Naive B cell (primary cell): ENCODE data around the gene GPR156. TPM values are rescaled to one million over a fixed set of nuclear protein-coding genes. Genes with fewer than 3 reads are reported as not detected.
"Not testable (repeated sequence)": the region's sequence is repeated elsewhere in the genome, so short reads cannot be mapped to it uniquely, and the experiment has no call there.

Experiments
- ATAC-seq, 2 donors: fragments of 150-1000 bp; cut with Tn5 transposase; 2 replicates each; pipeline ENCODE4 v1.10.0; 2021; ENCODE audit warnings: low read depth in 2 of 2, mild to moderate bottlenecking in 2 of 2, moderate library complexity in 2 of 2
- DNase-seq: peaks from one replicate; pipeline ENCODE4 v3.0.0; 2022
- H3K27ac Mint-ChIP-seq, 6 donors: one replicate each; pipeline ENCODE4 v1.8.0; 2020 to 2022; ENCODE audit warnings: mild to moderate bottlenecking in 6 of 6, mixed read lengths in 6 of 6, moderate library complexity in 5 of 6, inconsistent platforms in 2 of 6
- H3K27me3 Mint-ChIP-seq, 3 donors: one replicate each; pipeline ENCODE4 v1.8.0; 2021 to 2022; ENCODE audit warnings: mixed read lengths in 3 of 3, mild to moderate bottlenecking in 1 of 3
- H3K36me3 Mint-ChIP-seq, 2 donors: one replicate each; pipeline ENCODE4 v1.8.0; 2020 to 2022; ENCODE audit warnings: mixed read lengths in 2 of 2, inconsistent platforms in 1 of 2, mild to moderate bottlenecking in 1 of 2
- H3K4me1 Mint-ChIP-seq, 3 donors: one replicate each; pipeline ENCODE4 v1.8.0; 2020 to 2022; ENCODE audit warnings: mixed read lengths in 3 of 3, inconsistent platforms in 1 of 3, mild to moderate bottlenecking in 1 of 3, moderate library complexity in 1 of 3
- H3K4me3 Mint-ChIP-seq, 8 donors: one replicate each; pipeline ENCODE4 v1.8.0; 2020 to 2022; ENCODE audit warnings: mild to moderate bottlenecking in 8 of 8, mixed read lengths in 8 of 8, moderate library complexity in 8 of 8, inconsistent platforms in 2 of 8
- H3K9me3 Mint-ChIP-seq, 7 donors: one replicate each; pipeline ENCODE4 v1.8.0; 2020 to 2022; ENCODE audit warnings: mixed read lengths in 7 of 7, mild to moderate bottlenecking in 5 of 7, inconsistent platforms in 2 of 7, moderate library complexity in 1 of 7
- polyA plus RNA-seq, 6 donors: library from polyadenylated mRNA; unstranded; fragments of 300-500 nt; fragmentation: Illumina TruSeq; gene quantifications; one replicate each; pipeline ENCODE4 v1.2.3, GENCODE V29; 2021; ENCODE audit warnings: low read depth in 6 of 6

GPR156 gene
- not detected for polyA plus RNA-seq

DNA sequence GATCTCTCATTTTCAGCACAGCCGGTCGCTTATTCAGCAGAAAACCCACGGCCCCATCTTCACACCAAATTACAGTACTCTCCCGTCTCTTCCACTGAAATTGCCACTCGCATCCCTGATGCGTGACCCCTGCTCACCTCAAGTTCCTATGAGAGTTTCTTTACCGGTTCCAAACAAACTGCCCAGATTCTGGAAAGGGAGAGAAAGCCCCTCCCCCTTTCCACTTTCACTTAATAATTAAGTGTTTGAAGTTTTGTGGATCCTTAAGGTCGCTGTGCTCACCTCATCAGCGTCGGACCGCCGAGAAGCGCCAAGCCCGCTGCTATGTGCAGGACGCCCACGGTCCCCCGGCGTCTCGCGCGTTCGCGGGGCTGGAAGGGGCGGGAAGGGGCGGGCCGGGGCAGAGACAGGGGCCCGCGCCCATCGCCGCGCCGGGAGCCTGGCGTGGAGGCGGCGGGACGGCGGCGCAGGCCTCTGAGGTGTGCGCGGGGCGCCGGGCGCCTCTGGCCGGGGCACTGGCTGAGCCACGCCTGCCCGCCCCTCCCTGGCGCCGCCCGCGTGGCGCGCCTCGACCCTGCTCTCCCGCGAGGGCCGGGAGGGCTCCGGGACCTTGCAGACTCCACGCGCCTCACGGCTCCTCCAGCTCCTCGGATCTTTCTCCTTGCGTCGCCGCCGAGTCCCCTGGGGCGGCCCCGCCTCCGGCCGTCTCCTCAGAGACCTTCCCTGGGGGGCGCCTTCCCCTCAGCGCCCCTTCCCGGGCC, at the start of gene GPR156:
Gene GPR156, minus strand, starts transcription at position 476 of the 761 bp plus-strand sequence. CDS start 41,124 bp downstream, outside the sequence.
- peaks cover 0 to 5% (median 1%) of the 10 kb centered on the region in 7 donors for H3K9me3 Mint-ChIP-seq
- ATAC-seq: no peak
- peaks cover 69 to 81% (median 75%) of the 10 kb centered on the region in 3 donors for H3K27me3 Mint-ChIP-seq
- H3K4me3 Mint-ChIP-seq: peak within 1 kb of the TSS in 4 of 8 donors; percentile 4 to 66 (median 40)
- H3K27ac Mint-ChIP-seq: no peak within 1 kb of the TSS
- DNase-seq: no peak
- no peaks in the 10 kb centered on the region for H3K36me3 Mint-ChIP-seq
- peaks cover 0 to 10% (median 0%) of the 10 kb centered on the region in 3 donors for H3K4me1 Mint-ChIP-seq

GRCh38 chr3:120332646-120333045, 47.6 kb upstream of the GPR156 start:
- ATAC-seq (no peak), DNase-seq (no peak)
- H3K4me1 Mint-ChIP-seq: peaks cover 4 to 11% (median 4%) of the 10 kb centered on the region in 3 donors
- H3K9me3 Mint-ChIP-seq: no peaks in the 10 kb centered on the region
- H3K4me3 Mint-ChIP-seq: no peak overlapping the region
- peaks cover 6 to 18% of the 10 kb centered on the region in 2 donors for H3K36me3 Mint-ChIP-seq
- H3K27ac Mint-ChIP-seq: no peak overlapping the region
- H3K27me3 Mint-ChIP-seq: no peaks in the 10 kb centered on the region

- ATAC-seq (no peak), DNase-seq (no peak)
- Mint-ChIP-seq H3K36me3 (peaks cover 6 to 18% of the 10 kb centered on the region in 2 donors), H3K27me3 (no peaks in the 10 kb centered on the region), H3K4me1 (peaks cover 0 to 4% (median 3%) of the 10 kb centered on the region in 3 donors), H3K4me3 (no peak overlapping the region), H3K27ac (no peak overlapping the region), H3K9me3 (no peaks in the 10 kb centered on the region)
Observed at GRCh38 chr3:120331076-120331475, 46.1 kb upstream of the GPR156 start.

DNA sequence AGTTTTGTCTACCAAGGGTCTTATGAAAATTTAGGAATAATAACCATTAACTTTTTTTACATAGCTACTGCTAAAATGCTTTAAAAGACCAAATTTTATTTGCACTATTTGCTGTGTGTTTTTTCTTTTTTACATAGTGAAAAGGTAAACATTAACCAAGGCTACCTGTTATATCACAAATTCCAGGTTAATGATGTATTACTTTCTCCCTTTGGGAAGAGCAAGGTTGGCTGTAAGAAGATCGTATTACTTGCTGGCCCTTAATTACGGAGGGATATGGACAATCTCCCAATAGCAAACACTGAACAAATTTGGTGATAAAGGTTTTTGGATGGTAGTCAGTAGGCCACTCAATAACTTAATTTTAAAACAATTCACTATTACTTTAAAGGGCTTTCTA, 41.8 kb upstream of the GPR156 start:
- Mint-ChIP-seq H3K4me3 (no peak overlapping the region), H3K27ac (no peak overlapping the region), H3K4me1 (no peaks in the 10 kb centered on the region), H3K9me3 (no peaks in the 10 kb centered on the region), H3K27me3 (no peaks in the 10 kb centered on the region), H3K36me3 (peaks cover 16% of the 10 kb centered on the region in 2 donors)
- no peak for DNase-seq
- no peak for ATAC-seq

- H3K4me1 Mint-ChIP-seq: no peaks in the 10 kb centered on the region
- ATAC-seq (no peak), DNase-seq (no peak)
- H3K27ac Mint-ChIP-seq: no peak overlapping the region
- no peaks in the 10 kb centered on the region for H3K27me3 Mint-ChIP-seq
- no peak overlapping the region for H3K4me3 Mint-ChIP-seq
- H3K36me3 Mint-ChIP-seq: peaks cover 17 to 22% of the 10 kb centered on the region in 2 donors
- H3K9me3 Mint-ChIP-seq: peaks cover 0 to 5% (median 3%) of the 10 kb centered on the region in 7 donors
Observed at GRCh38 chr3:120324190-120324589, 39.2 kb upstream of the GPR156 start.

- not testable (repeated sequence) for H3K27ac Mint-ChIP-seq, H3K4me1 Mint-ChIP-seq, DNase-seq, ATAC-seq, H3K27me3 Mint-ChIP-seq, H3K4me3 Mint-ChIP-seq, H3K9me3 Mint-ChIP-seq
- peaks cover 22% of the 10 kb centered on the region in 2 donors for H3K36me3 Mint-ChIP-seq
Observed at GRCh38 chr3:120323761-120324160, 38.7 kb upstream of the GPR156 start.

GRCh38 chr3:120311863-120312794, 27.1 kb upstream of the GPR156 start:
- Mint-ChIP-seq H3K4me3 (no peak overlapping the region), H3K27me3 (peaks cover 0 to 9% (median 0%) of the 10 kb centered on the region in 3 donors), H3K9me3 (peaks cover 5 to 23% (median 9%) of the 10 kb centered on the region in 7 donors), H3K36me3 (peaks cover 23 to 31% of the 10 kb centered on the region in 2 donors), H3K4me1 (peaks cover 0 to 6% (median 5%) of the 10 kb centered on the region in 3 donors), H3K27ac (peak overlapping the region in 1 of 6 donors; percentile 8)
- DNase-seq (no peak), ATAC-seq (no peak)

DNA sequence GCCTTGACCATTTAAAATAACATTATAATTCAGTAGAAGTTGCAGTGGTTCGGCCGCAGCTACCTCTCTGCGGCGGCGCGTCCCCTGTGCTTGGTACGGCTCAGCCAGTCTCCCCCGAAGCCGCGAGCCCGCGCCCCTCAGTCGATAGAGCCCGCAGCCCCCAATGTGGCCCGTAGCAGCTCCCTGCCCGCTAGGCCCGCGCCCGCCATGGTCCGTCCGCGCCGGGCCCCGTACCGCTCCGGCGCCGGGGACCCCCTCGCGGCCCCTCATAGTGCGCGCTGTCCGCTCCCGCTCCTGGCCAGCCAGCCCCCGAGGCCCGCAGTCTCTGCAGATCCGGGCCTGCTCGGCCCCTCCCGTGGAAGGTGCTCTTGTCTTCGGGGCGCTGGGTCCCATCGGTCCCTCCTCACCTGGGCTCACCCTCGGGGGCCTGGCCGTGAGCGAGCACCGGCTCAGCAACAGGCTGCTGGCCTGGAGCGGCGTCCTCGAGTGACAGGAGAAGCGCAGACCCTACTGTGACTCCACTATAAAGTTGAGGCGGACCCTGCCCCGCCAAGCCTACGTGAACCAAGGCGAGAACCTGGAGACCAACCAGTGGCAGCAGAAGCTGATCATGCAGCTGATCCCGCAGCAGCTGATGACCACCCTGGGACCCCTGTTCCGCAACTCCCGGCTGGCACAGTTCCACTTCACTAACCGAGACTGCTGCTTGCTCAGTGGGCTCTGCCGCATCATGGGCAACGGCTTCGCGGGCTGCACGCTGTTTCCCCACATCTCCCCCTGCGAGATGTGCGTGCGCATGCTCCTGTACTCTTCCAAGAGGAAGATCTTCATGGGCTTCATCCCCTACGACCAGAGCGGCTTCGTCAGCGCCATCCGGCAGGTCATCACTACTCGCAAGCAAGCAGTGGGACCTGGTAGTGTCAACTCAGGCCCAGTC, 21.8 kb upstream of the GPR156 start:
- DNase-seq: no peak
- H3K9me3 Mint-ChIP-seq: peaks cover 0 to 2% (median 0%) of the 10 kb centered on the region in 7 donors
- no peak for ATAC-seq
- no peak overlapping the region for H3K27ac Mint-ChIP-seq
- no peak overlapping the region for H3K4me3 Mint-ChIP-seq
- H3K4me1 Mint-ChIP-seq: no peaks in the 10 kb centered on the region
- peaks cover 0 to 8% (median 0%) of the 10 kb centered on the region in 3 donors for H3K27me3 Mint-ChIP-seq
- no peaks in the 10 kb centered on the region for H3K36me3 Mint-ChIP-seq

DNA sequence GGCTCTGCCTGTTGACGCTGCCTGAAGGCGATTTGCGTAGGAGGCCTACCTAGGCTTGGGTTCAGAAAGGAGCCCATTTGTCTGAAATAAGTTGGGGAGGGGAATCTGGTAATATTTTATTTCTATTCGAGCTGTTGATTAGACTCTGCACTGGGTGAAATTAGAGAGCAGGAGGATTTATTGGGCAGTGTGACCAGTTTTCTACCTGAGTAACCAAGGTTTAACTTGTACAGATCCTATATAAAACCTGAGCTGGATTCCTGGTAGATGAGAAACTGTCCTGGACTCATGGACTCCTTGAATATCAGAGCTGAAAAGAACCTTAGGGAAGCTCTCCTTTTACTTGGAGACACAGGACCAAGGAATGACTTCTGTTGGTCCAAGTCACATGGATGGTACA, 19.6 kb upstream of the GPR156 start:
- Mint-ChIP-seq H3K27ac (no peak overlapping the region), H3K36me3 (no peaks in the 10 kb centered on the region), H3K4me1 (no peaks in the 10 kb centered on the region), H3K9me3 (no peaks in the 10 kb centered on the region), H3K27me3 (peaks cover 0 to 8% (median 0%) of the 10 kb centered on the region in 3 donors), H3K4me3 (no peak overlapping the region)
- no peak for ATAC-seq
- no peak for DNase-seq

DNA sequence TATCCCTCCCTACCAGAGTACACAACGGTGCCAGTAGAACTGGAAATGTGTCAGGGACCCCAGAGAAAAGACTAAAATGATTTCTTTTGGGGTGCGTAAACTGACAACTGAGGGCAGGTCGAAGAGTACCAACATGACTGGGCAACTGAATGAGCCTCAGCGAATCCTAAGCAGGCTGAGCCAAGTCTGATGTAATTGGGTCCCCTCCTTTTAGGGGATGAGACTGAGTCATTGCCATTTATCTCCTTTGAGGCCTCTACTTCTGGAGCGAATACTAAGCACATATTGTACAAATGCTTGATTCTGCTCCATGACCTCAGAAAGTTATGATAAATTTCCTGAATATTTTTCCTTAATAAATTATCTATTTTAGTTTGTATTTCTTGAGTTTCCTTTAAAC, 17.3 kb upstream of the GPR156 start:
- H3K4me3 Mint-ChIP-seq: no peak overlapping the region
- H3K27me3 Mint-ChIP-seq: peaks cover 0 to 5% (median 0%) of the 10 kb centered on the region in 3 donors
- no peak for DNase-seq
- no peaks in the 10 kb centered on the region for H3K4me1 Mint-ChIP-seq
- no peaks in the 10 kb centered on the region for H3K9me3 Mint-ChIP-seq
- no peak overlapping the region for H3K27ac Mint-ChIP-seq
- H3K36me3 Mint-ChIP-seq: no peaks in the 10 kb centered on the region
- ATAC-seq: no peak

- Mint-ChIP-seq H3K9me3 (no peaks in the 10 kb centered on the region), H3K36me3 (no peaks in the 10 kb centered on the region), H3K4me1 (no peaks in the 10 kb centered on the region), H3K27me3 (no peaks in the 10 kb centered on the region), H3K4me3 (no peak overlapping the region), H3K27ac (no peak overlapping the region)
- no peak for DNase-seq
- ATAC-seq: no peak
Observed at GRCh38 chr3:120300971-120301370, 15.9 kb upstream of the GPR156 start.

DNA sequence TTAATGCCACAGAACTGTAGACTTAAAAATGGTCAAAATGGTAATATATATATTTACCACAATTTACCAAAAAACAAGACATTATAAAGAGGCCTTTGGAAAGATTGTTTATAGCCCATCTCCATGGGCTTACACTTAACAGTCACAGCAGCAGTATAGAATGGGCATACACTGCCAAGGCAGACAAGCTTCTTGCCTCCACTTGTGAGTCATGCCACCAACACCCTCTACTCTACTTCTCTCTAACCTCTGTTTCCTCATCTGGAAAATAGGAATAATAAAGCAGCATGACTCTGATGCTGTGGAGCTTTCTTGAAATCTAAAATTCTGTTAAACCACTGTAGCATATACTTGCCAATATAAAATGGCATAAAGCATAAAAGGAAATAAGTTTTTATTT, 14.4 kb upstream of the GPR156 start:
- no peak overlapping the region for H3K27ac Mint-ChIP-seq
- DNase-seq: no peak
- H3K9me3 Mint-ChIP-seq: peaks cover 0 to 4% (median 0%) of the 10 kb centered on the region in 7 donors
- H3K4me1 Mint-ChIP-seq: no peaks in the 10 kb centered on the region
- no peak for ATAC-seq
- no peak overlapping the region for H3K4me3 Mint-ChIP-seq
- H3K27me3 Mint-ChIP-seq: no peaks in the 10 kb centered on the region
- no peaks in the 10 kb centered on the region for H3K36me3 Mint-ChIP-seq

- no peaks in the 10 kb centered on the region for H3K27me3 Mint-ChIP-seq
- no peak overlapping the region for H3K27ac Mint-ChIP-seq
- no peaks in the 10 kb centered on the region for H3K4me1 Mint-ChIP-seq
- no peak overlapping the region for H3K4me3 Mint-ChIP-seq
- no peak for DNase-seq
- H3K36me3 Mint-ChIP-seq: no peaks in the 10 kb centered on the region
- H3K9me3 Mint-ChIP-seq: peaks cover 0 to 8% (median 1%) of the 10 kb centered on the region in 7 donors
- ATAC-seq: no peak
Observed at GRCh38 chr3:120298996-120299395, 14.0 kb upstream of the GPR156 start.
